Stomach smooth muscle (tissue), 2 donors: Measurements from ENCODE around the gene PRKCSH.

Experiments
- H3K27ac ChIP-seq: one replicate; pipeline ENCODE4 v1.7.0; 2013; ENCODE audit warnings: mild to moderate bottlenecking, low read length, inconsistent platforms
- H3K27me3 ChIP-seq, 2 donors: one replicate each; pipeline ENCODE4 v1.7.0; 2013; ENCODE audit warnings: low read length in 2 of 2; ENCODE audit not compliant: insufficient read depth in 2 of 2, control insufficient read depth in 1 of 2
- H3K36me3 ChIP-seq, 2 donors: one replicate each; pipeline ENCODE4 v1.7.0; 2013; ENCODE audit warnings: low read length in 2 of 2; ENCODE audit not compliant: control insufficient read depth in 2 of 2, insufficient read depth in 2 of 2
- H3K4me1 ChIP-seq: one replicate; pipeline ENCODE4 v1.7.0; 2013; ENCODE audit warnings: low read length; ENCODE audit not compliant: control insufficient read depth, insufficient read depth
- H3K4me3 ChIP-seq, 2 donors: one replicate each; pipeline ENCODE4 v1.7.0; 2013; ENCODE audit warnings: low read length in 2 of 2
- H3K9ac ChIP-seq, 2 donors: one replicate each; pipeline ENCODE4 v1.7.0; 2013; ENCODE audit warnings: low read length in 2 of 2, mild to moderate bottlenecking in 1 of 2
- H3K9me3 ChIP-seq, 2 donors: one replicate each; pipeline ENCODE4 v1.7.0; 2013; ENCODE audit warnings: low read length in 2 of 2; ENCODE audit not compliant: control insufficient read depth in 2 of 2
- donor health status: healthy.
- donor health status: Pancreatic carcinoma.

Gene PRKCSH

DNA sequence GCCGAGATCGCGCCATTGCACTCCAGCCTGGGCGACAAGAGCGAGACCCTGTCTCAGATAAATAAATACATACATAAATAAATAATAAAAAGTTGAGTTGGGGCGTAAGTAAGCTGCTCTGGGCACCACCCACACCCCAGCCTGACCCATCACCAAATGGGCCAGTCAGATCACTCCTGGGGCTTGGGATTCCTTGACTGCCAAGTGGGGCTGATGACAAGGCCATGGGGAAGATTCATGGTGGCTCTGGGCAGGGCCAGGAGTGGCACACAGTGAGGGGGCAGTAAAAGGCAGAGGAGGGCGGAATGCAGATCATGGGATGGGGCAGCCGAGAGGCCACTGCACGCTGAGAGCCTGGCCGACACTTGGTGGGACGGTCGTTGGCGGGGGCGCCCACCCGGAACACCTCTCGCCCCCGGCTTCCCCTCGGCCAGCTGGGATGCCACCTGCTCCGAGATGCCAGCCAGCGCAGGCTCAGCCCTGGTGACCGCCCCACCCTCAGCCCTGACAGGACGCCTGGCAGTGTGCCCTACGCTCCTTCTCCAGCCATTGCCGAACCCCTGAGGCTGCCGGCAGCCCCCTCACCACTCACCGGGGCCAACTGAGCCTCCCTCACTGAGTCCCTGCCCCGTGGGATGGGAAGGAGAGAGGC is 59.3 kb downstream of the PRKCSH start:
- peaks cover 3 to 24% of the 10 kb centered on the region in 2 donors for H3K36me3 ChIP-seq
- no peak overlapping the region for H3K27ac ChIP-seq
- H3K9me3 ChIP-seq, result no peaks in the 10 kb centered on the region
- no peaks in the 10 kb centered on the region for H3K4me1 ChIP-seq
- H3K27me3 ChIP-seq, result no peaks in the 10 kb centered on the region
- no peak overlapping the region for H3K9ac ChIP-seq
- H3K4me3 ChIP-seq, result no peak overlapping the region

DNA sequence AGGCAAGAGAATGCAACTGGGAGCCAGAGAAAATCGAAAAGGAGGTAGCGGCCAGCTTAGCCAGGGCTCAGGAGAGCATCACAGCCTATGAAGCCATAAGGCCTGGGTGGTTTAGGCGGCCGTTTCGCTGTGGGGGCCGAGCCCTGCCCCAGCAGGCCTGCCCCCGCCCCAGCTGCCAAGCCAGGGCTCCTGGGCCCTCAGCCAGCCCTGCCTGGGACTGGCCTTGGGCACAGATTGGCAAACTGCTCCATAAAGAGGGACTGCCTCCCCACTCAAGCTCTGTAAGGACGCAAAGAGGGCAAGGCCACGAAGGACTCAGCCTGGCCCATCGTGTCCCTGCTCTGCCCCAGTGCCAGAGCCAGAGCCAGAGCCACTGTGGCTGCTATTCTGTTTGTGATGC is 60.0 kb downstream of the PRKCSH start:
- Histone ChIP-seq H3K27ac (no peak overlapping the region), H3K4me1 (no peaks in the 10 kb centered on the region), H3K36me3 (peaks cover 3 to 24% of the 10 kb centered on the region in 2 donors), H3K9ac (no peak overlapping the region), H3K9me3 (no peaks in the 10 kb centered on the region), H3K27me3 (no peaks in the 10 kb centered on the region), H3K4me3 (no peak overlapping the region)

DNA sequence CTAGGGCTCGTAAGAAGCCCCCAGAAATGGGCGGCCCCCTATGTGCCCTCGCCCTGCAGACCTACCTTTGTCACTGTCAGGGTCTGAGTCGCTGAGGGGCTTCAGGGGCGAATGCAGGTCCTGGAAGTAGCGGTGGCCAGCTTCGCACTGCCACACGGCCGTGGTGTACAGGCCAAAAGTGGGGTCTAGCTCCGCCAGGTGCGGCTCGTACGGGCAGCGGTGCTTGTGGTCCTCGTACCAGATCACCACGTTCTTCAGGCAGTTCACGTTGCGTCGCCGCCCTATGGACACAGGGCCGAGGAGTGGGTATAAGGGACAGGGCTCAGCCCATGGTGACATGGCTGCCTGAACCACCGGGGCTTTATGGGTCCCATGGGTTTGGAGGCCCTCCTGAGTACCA is 60.5 kb downstream of the PRKCSH start:
- Histone ChIP-seq H3K27me3 (no peaks in the 10 kb centered on the region), H3K4me3 (no peak overlapping the region), H3K4me1 (no peaks in the 10 kb centered on the region), H3K9me3 (no peaks in the 10 kb centered on the region), H3K36me3 (peaks cover 3 to 24% of the 10 kb centered on the region in 2 donors), H3K27ac (no peak overlapping the region), H3K9ac (no peak overlapping the region)

DNA sequence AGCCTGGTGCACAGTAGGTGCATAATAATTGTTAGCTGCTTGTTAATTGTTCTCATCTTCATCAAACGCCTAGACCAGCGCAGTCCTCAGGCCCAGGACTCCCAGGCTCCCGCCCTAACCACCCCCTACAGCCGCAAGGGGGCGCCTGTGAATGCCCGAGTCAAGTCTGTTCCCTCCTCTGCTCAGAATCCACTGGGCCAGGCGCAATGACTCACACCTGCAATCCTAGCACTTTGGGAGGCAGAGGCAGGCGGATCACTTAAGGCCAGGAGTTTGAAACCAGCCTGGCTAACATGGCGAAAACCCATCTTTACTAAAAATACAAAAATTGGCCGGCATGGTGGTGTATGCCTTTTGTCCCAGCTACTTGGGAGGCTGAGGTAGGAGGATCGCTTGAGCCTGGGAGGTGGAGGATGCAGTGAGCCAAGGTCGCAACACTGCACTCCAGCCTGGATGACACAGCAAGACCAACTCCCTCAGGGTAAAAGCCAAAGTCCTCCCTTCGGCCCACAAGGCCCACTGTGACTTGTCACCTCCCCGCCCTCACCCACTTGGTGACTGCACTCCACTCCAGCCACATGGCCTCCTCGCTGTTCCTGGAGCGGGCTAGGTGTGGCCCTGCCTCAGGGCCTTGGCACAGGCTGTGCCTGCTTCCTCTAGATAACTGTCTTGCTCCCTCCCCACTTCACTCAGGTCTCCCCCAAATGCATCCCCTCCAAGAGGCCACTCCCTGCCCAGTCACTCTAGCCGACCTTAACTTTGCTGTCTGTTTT is 61.1 kb downstream of the PRKCSH start:
- no peak overlapping the region for H3K4me3 ChIP-seq
- H3K9ac ChIP-seq, result no peak overlapping the region
- no peak overlapping the region for H3K27ac ChIP-seq
- peaks cover 3 to 21% of the 10 kb centered on the region in 2 donors for H3K36me3 ChIP-seq
- no peaks in the 10 kb centered on the region for H3K9me3 ChIP-seq
- no peaks in the 10 kb centered on the region for H3K27me3 ChIP-seq
- no peaks in the 10 kb centered on the region for H3K4me1 ChIP-seq

DNA sequence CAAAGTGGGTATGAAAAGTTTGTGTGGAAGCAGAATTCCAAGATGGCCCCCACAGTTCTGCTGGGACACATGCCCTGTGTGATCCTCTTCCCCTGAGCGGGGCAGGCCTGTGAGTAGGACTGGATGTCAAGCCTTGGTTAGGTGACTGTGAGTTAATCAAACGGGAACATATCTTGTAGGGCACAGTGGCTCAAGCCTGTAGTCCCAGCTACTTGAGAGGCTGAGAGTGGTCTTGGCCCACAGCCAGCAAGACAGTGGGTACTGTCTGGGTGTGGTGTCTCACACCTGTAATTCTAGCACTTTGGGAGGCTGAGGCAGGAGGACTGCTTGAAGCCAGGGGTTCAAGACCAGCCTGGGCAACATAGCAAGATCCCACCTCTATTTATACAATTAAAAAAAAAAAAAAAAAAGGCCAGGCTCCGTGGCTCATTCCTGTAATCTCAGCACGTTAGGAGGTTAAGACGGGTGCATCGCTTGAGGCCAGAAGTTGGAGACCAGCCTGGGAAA is 63.8 kb downstream of the PRKCSH start:
- Histone ChIP-seq H3K4me3 (no peak overlapping the region), H3K4me1 (no peaks in the 10 kb centered on the region), H3K27ac (no peak overlapping the region), H3K36me3 (peaks cover 0 to 18% of the 10 kb centered on the region in 2 donors), H3K9me3 (no peaks in the 10 kb centered on the region), H3K27me3 (no peaks in the 10 kb centered on the region), H3K9ac (no peak overlapping the region)

DNA sequence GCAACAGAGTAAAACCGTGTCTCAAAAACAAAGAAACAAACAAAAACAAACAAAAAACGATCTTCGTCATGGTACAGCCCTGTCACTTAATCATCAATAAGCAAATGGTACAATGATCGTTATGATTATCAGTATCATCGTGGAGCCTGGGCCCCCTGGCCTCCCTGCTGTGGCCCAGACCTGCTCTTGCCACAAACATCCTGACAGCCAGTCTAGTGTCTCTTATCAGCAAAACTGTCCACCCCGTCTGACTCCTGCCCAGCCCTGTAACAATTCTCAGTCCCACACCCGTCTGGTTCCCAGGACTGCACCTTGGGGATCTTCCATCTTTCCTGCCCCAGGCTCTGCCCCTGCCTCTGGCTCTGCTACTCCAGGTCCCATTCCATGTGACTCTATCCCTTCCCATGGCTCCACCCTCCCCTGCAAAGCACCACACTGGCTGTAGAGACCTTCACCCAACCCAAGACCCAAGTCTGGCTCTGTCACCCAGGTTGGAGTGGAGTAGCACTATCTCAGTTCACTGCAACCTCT is 64.5 kb downstream of the PRKCSH start:
- Histone ChIP-seq H3K9ac (no peak overlapping the region), H3K27ac (no peak overlapping the region), H3K4me1 (peaks cover 4% of the 10 kb centered on the region), H3K9me3 (no peaks in the 10 kb centered on the region), H3K36me3 (peaks cover 0 to 18% of the 10 kb centered on the region in 2 donors), H3K27me3 (no peaks in the 10 kb centered on the region), H3K4me3 (no peak overlapping the region)
